Heart left ventricle (tissue), 13 donors: ENCODE data around the gene MOGAT2.

Experiments
- POLR2A ChIP-seq, 2 donors: fragments of 450-650 bp; IDR thresholded peaks; one replicate each; pipeline ENCODE4 v1.6.1; 2017; ENCODE audit warnings: antibody characterized with exemption in 2 of 2, mild to moderate bottlenecking in 2 of 2, moderate library complexity in 2 of 2
- TF ChIP-seq, protein P1 (sequence below), 12 donors: fragments of 200-600 bp; sonication (generic) in 4 of 12; IDR thresholded peaks; one replicate each; pipeline versions ENCODE4 v1.5.0 to v1.8.0; 2018 to 2022; ENCODE audit warnings: antibody characterized with exemption in 12 of 12, mild to moderate bottlenecking in 5 of 12
- donor health status: ischemic (EF 13 %, LVEDD 7.1; RV severe dilation, severe dysfunction).
- donor health status: DM: no; HTN: yes; CAD: no.
- donor health status: DM: no; HTN: no; CAD: no.
- donor health status: ischemic (EF 25% LVEDD 6.9; RV normal size, moderate dysfunction).
- donor health status: ischemic (EF 25% LVEDD 5.7; RV mildly dilated, moderate dysfunction).
- donor health status: ischemic (EF 35%, LVEDD 5.7; RV mildly dilated, moderate dysfunction).
- donor health status: nonischemic (EF 11% LVEDD 7.7; RV severe dilation, severe dysfunction).
- donor health status: DM: yes; HTN: yes; CAD: no.
- donor health status: PGD.
- donor health status: ischemic (EF 29% LVEDD 5.4; RV normal size, mild dysfunction).
- donor health status: nonischemic (EF 23%, LVEDD 6.1; RV moderate dilation, normal function).

DNA sequence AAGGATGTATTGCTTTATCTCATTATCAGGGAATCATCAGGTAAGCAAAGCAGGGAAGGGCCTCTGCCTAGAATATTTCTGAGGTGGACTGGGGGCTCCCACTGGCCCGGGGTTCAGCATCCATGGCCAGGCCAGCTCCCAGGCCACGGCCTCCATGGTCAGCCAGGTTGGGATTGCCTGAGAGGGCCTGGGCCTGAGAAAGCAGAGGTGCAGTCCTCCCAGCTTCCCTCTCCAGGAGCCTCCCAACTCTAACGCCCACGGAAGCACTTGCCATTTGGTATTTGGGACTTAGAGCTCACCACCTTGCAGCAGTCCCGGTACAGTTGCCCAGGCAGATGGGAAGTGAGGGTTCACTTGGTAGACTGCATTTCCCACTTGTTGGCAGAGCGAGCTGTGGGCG is 63.7 kb downstream of the MOGAT2 start:
- TF ChIP-seq, protein P1, sequence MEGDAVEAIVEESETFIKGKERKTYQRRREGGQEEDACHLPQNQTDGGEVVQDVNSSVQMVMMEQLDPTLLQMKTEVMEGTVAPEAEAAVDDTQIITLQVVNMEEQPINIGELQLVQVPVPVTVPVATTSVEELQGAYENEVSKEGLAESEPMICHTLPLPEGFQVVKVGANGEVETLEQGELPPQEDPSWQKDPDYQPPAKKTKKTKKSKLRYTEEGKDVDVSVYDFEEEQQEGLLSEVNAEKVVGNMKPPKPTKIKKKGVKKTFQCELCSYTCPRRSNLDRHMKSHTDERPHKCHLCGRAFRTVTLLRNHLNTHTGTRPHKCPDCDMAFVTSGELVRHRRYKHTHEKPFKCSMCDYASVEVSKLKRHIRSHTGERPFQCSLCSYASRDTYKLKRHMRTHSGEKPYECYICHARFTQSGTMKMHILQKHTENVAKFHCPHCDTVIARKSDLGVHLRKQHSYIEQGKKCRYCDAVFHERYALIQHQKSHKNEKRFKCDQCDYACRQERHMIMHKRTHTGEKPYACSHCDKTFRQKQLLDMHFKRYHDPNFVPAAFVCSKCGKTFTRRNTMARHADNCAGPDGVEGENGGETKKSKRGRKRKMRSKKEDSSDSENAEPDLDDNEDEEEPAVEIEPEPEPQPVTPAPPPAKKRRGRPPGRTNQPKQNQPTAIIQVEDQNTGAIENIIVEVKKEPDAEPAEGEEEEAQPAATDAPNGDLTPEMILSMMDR (IDR thresholded peaks at IDR 0.05) = no peak
- no peak for TF ChIP-seq POLR2A (IDR thresholded peaks at IDR 0.05)
